WTC11 (cell line): ENCODE measurements around the gene GPC6. TPM values are rescaled to one million over a fixed set of nuclear protein-coding genes. Genes with fewer than 3 reads are reported as not detected.

Experiments
- ATAC-seq: fragments of 200-7000 bp; cut with Tn5 transposase; 2 replicates; pipeline ENCODE4 v1.10.0; 2021; ENCODE audit warnings: mild to moderate bottlenecking, moderate library complexity
- CTCF ChIA-PET: fragments of 300-600 bp; sonication (Branson Sonifier 250); formaldehyde crosslinking; loops from one replicate; lab custom pipeline; 2021; ENCODE audit warnings: antibody characterized with exemption; lab: Charles Lee
- POLR2A ChIA-PET: fragments of 350-600 bp; sonication (Branson Sonifier 250); formaldehyde crosslinking; loops from one replicate; lab custom pipeline; 2021; ENCODE audit warnings: antibody characterized with exemption; lab: Charles Lee
- DNase-seq: peaks from one replicate; pipeline ENCODE4 v3.0.0; 2021; ENCODE audit warnings: low spot score
- H3K27ac Mint-ChIP-seq: 2 replicates; pipeline ENCODE4 v1.8.0; 2021; ENCODE audit warnings: mixed read lengths
- H3K27me3 Mint-ChIP-seq: 2 replicates; pipeline ENCODE4 v1.8.0; 2021; ENCODE audit warnings: low read depth, mild to moderate bottlenecking, moderate library complexity, mixed read lengths
- H3K36me3 Mint-ChIP-seq: 2 replicates; pipeline ENCODE4 v1.8.0; 2021; ENCODE audit warnings: mixed read lengths
- H3K4me1 Mint-ChIP-seq: 2 replicates; pipeline ENCODE4 v1.8.0; 2022; ENCODE audit warnings: mixed read lengths
- H3K4me3 Mint-ChIP-seq: 2 replicates; pipeline ENCODE4 v1.8.0; 2021; ENCODE audit warnings: mild to moderate bottlenecking, moderate library complexity, mixed read lengths
- H3K9me3 Mint-ChIP-seq: 2 replicates; pipeline ENCODE4 v1.8.0; 2021; ENCODE audit warnings: mixed read lengths
- CBFB ChIP-seq: sonication (generic); formaldehyde crosslinking; IDR thresholded peaks from 2 replicates; pipeline ENCODE4 v1.8.1; 2022; ENCODE audit warnings: mild to moderate bottlenecking, low read depth, missing genetic modification reagents
- CREM ChIP-seq: sonication (generic); formaldehyde crosslinking; IDR thresholded peaks from 2 replicates; pipeline ENCODE4 v1.8.1; 2022; ENCODE audit warnings: mild to moderate bottlenecking, missing genetic modification reagents, moderate library complexity
- EMX1 ChIP-seq: fragments of 250-450 bp; sonication (Bioruptor Pico); IDR thresholded peaks from 2 replicates; pipeline ENCODE4 v1.8.0; 2021; ENCODE audit warnings: mild to moderate bottlenecking
- JUN ChIP-seq: sonication (generic); formaldehyde crosslinking; IDR thresholded peaks from 2 replicates; pipeline ENCODE4 v1.8.0; 2023; ENCODE audit warnings: mild to moderate bottlenecking, missing genetic modification reagents
- NR1H2 ChIP-seq: sonication (generic); formaldehyde crosslinking; IDR thresholded peaks from 2 replicates; pipeline ENCODE4 v1.9.0; 2021; ENCODE audit warnings: mild to moderate bottlenecking, moderate library complexity, missing genetic modification reagents
- TP53 ChIP-seq: sonication (generic); formaldehyde crosslinking; IDR thresholded peaks from 2 replicates; pipeline ENCODE4 v1.8.1; 2023; ENCODE audit warnings: mild to moderate bottlenecking, missing genetic modification reagents
- ZNF219 ChIP-seq: sonication (generic); formaldehyde crosslinking; IDR thresholded peaks from 2 replicates; pipeline ENCODE4 v1.8.0; 2023; ENCODE audit warnings: missing genetic modification reagents, mild to moderate bottlenecking, borderline replicate concordance
- ZNF263 ChIP-seq: sonication (generic); formaldehyde crosslinking; IDR thresholded peaks from 2 replicates; pipeline ENCODE4 v1.8.1; 2022; ENCODE audit warnings: low read depth, mild to moderate bottlenecking, moderate library complexity, missing genetic modification reagents
- ZNF416 ChIP-seq: fragments of 250-450 bp; sonication (Bioruptor Pico); IDR thresholded peaks from 2 replicates; pipeline ENCODE4 v1.9.0; 2021; ENCODE audit warnings: mild to moderate bottlenecking, inconsistent platforms
- total RNA-seq: library from RNA; stranded (reverse); gene quantifications from 3 replicates; pipeline ENCODE4 v1.2.3, GENCODE V29; 2021
- TF ChIP-seq, protein P1 (sequence below): sonication (generic); formaldehyde crosslinking; IDR thresholded peaks from 2 replicates; pipeline ENCODE4 v1.8.0; 2023; ENCODE audit warnings: missing genetic modification reagents, mild to moderate bottlenecking, borderline replicate concordance
- TF ChIP-seq, protein P2 (sequence below): fragments of 250-450 bp; sonication (Bioruptor Pico); IDR thresholded peaks from 2 replicates; pipeline ENCODE4 v1.9.0; 2021; ENCODE audit warnings: mild to moderate bottlenecking
- TF ChIP-seq, protein P3 (sequence below): fragments of 250-450 bp; sonication (Bioruptor Pico); IDR thresholded peaks from 2 replicates; pipeline ENCODE4 v1.8.0; 2021; ENCODE audit warnings: mild to moderate bottlenecking
- TF ChIP-seq, protein P4 (sequence below): sonication (generic); formaldehyde crosslinking; IDR thresholded peaks from 2 replicates; pipeline ENCODE4 v1.8.0; 2022; ENCODE audit warnings: mild to moderate bottlenecking, missing genetic modification reagents

The GPC6 gene
- total RNA-seq, 1 experiment from 2014 or later, result 19.5 TPM

DNA sequence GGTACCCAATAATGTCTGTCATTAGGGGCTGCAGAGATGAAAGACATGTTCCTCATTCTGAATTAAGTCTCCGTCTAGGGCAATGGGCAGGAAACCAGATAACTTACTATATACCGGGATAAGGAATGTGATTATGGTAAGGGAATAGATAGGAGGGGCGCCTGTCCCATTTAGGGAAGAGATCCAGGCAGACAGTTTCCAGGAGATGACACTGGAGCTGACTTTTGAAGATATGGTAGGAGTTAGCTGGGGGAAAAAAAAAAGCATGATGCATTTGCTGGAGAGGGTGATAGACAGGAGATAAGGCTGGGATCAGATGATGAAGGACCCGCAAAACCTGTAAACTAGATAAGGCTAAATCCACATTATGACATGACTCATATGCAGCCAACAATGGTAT lies 912.2 kb downstream of the GPC6 start (continued):
- TF ChIP-seq, protein P1, sequence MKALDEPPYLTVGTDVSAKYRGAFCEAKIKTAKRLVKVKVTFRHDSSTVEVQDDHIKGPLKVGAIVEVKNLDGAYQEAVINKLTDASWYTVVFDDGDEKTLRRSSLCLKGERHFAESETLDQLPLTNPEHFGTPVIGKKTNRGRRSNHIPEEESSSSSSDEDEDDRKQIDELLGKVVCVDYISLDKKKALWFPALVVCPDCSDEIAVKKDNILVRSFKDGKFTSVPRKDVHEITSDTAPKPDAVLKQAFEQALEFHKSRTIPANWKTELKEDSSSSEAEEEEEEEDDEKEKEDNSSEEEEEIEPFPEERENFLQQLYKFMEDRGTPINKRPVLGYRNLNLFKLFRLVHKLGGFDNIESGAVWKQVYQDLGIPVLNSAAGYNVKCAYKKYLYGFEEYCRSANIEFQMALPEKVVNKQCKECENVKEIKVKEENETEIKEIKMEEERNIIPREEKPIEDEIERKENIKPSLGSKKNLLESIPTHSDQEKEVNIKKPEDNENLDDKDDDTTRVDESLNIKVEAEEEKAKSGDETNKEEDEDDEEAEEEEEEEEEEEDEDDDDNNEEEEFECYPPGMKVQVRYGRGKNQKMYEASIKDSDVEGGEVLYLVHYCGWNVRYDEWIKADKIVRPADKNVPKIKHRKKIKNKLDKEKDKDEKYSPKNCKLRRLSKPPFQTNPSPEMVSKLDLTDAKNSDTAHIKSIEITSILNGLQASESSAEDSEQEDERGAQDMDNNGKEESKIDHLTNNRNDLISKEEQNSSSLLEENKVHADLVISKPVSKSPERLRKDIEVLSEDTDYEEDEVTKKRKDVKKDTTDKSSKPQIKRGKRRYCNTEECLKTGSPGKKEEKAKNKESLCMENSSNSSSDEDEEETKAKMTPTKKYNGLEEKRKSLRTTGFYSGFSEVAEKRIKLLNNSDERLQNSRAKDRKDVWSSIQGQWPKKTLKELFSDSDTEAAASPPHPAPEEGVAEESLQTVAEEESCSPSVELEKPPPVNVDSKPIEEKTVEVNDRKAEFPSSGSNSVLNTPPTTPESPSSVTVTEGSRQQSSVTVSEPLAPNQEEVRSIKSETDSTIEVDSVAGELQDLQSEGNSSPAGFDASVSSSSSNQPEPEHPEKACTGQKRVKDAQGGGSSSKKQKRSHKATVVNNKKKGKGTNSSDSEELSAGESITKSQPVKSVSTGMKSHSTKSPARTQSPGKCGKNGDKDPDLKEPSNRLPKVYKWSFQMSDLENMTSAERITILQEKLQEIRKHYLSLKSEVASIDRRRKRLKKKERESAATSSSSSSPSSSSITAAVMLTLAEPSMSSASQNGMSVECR, result no peak
- TF ChIP-seq NR1H2 (CRISPR knock-in tag), result no peak
- TF ChIP-seq, protein P2, sequence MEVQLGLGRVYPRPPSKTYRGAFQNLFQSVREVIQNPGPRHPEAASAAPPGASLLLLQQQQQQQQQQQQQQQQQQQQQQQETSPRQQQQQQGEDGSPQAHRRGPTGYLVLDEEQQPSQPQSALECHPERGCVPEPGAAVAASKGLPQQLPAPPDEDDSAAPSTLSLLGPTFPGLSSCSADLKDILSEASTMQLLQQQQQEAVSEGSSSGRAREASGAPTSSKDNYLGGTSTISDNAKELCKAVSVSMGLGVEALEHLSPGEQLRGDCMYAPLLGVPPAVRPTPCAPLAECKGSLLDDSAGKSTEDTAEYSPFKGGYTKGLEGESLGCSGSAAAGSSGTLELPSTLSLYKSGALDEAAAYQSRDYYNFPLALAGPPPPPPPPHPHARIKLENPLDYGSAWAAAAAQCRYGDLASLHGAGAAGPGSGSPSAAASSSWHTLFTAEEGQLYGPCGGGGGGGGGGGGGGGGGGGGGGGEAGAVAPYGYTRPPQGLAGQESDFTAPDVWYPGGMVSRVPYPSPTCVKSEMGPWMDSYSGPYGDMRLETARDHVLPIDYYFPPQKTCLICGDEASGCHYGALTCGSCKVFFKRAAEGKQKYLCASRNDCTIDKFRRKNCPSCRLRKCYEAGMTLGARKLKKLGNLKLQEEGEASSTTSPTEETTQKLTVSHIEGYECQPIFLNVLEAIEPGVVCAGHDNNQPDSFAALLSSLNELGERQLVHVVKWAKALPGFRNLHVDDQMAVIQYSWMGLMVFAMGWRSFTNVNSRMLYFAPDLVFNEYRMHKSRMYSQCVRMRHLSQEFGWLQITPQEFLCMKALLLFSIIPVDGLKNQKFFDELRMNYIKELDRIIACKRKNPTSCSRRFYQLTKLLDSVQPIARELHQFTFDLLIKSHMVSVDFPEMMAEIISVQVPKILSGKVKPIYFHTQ (CRISPR knock-in tag), result no peak
- TF ChIP-seq ZNF263 (CRISPR knock-in tag), result no peak
- TF ChIP-seq ZNF219 (CRISPR knock-in tag), result no peak
- no peak for TF ChIP-seq CREM (CRISPR knock-in tag)
- TF ChIP-seq, protein P3, sequence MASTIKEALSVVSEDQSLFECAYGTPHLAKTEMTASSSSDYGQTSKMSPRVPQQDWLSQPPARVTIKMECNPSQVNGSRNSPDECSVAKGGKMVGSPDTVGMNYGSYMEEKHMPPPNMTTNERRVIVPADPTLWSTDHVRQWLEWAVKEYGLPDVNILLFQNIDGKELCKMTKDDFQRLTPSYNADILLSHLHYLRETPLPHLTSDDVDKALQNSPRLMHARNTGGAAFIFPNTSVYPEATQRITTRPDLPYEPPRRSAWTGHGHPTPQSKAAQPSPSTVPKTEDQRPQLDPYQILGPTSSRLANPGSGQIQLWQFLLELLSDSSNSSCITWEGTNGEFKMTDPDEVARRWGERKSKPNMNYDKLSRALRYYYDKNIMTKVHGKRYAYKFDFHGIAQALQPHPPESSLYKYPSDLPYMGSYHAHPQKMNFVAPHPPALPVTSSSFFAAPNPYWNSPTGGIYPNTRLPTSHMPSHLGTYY (CRISPR knock-in tag), result no peak
- TF ChIP-seq, all 79 proteins: peak for 0

DNA sequence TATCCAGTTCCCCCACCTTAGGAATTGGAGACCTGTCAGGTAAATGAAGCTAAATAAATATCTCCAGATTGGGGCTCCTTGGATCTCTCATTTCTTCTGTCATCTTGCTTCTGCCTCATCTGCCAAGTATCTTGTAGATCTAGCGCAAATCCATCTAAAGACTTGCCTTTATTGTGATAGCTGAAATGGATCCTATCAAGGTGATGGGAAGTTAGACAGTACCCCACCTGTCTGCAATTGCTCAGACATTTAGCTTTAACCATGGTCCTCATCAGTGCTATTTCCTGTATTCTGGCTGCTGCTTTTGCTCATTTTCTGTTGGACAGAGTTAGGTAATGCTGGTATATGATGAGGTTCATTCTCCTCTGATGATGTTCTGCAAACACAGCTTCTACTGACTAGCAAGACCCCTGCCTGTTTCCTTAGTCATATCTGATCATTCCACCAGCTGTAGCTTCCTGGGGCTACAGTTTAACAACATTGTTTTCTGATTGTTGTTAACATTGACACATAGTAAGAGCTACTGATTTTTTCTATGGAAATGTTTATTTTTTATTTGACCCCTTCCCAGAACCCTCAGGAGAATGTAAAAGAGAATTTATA lies 912.9 kb downstream of the GPC6 start:
- no peak overlapping the region; the same call in 1 of the 2 replicates for H3K4me3 Mint-ChIP-seq
- CTCF ChIA-PET, result no interaction called here
- H3K9me3 Mint-ChIP-seq, result no peaks in the 10 kb centered on the region
- peaks cover 46% of the 10 kb centered on the region for H3K4me1 Mint-ChIP-seq
- no peak overlapping the region for H3K27ac Mint-ChIP-seq
- H3K27me3 Mint-ChIP-seq, result no peaks in the 10 kb centered on the region
- DNase-seq (no peak), ATAC-seq (no peak)
- no peaks in the 10 kb centered on the region for H3K36me3 Mint-ChIP-seq
- POLR2A ChIA-PET, result no interaction called here
- TF ChIP-seq ZNF416, result no peak
- TF ChIP-seq JUN, result no peak
- no peak for TF ChIP-seq CBFB (CRISPR knock-in tag)
- TF ChIP-seq EMX1 (CRISPR knock-in tag), result no peak
- TF ChIP-seq, protein P3 (CRISPR knock-in tag), result no peak
- TF ChIP-seq, protein P4, sequence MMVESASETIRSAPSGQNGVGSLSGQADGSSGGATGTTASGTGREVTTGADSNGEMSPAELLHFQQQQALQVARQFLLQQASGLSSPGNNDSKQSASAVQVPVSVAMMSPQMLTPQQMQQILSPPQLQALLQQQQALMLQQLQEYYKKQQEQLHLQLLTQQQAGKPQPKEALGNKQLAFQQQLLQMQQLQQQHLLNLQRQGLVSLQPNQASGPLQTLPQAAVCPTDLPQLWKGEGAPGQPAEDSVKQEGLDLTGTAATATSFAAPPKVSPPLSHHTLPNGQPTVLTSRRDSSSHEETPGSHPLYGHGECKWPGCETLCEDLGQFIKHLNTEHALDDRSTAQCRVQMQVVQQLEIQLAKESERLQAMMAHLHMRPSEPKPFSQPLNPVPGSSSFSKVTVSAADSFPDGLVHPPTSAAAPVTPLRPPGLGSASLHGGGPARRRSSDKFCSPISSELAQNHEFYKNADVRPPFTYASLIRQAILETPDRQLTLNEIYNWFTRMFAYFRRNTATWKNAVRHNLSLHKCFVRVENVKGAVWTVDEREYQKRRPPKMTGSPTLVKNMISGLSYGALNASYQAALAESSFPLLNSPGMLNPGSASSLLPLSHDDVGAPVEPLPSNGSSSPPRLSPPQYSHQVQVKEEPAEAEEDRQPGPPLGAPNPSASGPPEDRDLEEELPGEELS, result no peak
- TF ChIP-seq TP53 (CRISPR knock-in tag), result no peak
